HG02623 (cell line): ENCODE results near the gene DPM3.
"Not testable (repeated sequence)": the region's sequence is repeated elsewhere in the genome, so short reads cannot be mapped to it uniquely, and the experiment has no call there.

Experiments used
- ATAC-seq: cut with Tn5 transposase; IDR thresholded peaks from one replicate; pipeline ENCODE4 v1.9.1; 2021; ENCODE audit warnings: moderate library complexity; ENCODE audit not compliant: unreplicated experiment

Gene DPM3

DNA sequence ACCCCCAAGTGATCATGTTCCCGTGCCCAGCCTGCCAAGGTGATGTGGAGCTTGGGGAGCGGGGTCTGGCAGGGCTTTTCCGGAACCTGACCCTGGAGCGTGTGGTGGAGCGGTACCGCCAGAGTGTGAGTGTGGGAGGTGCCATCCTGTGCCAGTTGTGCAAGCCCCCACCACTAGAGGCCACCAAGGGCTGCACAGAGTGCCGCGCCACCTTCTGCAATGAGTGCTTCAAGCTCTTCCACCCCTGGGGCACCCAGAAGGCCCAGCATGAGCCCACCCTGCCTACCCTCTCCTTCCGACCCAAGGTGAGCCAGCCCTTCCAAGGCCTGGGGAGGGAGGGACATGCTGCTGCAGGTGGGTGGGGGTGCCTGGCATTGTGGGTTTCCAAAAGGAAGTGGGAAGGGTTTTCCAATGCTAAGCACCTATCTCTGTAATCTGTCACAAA lies 35.6 kb upstream of the DPM3 start:
- ATAC-seq: no peak

DNA sequence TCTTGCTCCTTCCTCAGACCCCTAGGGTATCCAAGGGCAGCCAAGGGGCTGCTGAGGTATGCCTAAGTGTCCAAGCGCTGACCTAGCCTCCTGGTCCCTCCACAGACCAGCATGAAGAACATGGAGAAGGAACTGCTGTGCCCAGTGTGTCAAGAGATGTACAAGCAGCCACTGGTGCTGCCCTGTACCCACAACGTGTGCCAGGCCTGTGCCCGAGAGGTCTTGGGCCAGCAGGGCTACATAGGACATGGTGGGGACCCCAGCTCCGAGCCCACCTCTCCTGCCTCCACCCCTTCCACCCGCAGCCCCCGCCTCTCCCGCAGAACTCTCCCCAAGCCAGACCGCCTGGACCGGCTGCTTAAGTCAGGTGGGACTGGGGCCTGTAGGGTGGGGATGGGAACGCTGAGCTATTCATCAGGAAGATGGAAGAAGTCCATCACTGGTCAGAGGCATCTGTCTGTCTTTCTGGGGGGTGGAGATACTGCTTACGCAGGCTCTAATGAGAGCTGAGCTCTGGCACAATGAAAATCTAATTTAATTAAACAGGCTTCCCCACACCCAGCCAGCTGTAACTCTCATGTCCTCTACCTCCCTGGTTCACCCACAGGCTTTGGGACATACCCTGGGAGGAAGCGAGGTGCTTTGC lies 35.1 kb upstream of the DPM3 start:
- no peak for ATAC-seq

DNA sequence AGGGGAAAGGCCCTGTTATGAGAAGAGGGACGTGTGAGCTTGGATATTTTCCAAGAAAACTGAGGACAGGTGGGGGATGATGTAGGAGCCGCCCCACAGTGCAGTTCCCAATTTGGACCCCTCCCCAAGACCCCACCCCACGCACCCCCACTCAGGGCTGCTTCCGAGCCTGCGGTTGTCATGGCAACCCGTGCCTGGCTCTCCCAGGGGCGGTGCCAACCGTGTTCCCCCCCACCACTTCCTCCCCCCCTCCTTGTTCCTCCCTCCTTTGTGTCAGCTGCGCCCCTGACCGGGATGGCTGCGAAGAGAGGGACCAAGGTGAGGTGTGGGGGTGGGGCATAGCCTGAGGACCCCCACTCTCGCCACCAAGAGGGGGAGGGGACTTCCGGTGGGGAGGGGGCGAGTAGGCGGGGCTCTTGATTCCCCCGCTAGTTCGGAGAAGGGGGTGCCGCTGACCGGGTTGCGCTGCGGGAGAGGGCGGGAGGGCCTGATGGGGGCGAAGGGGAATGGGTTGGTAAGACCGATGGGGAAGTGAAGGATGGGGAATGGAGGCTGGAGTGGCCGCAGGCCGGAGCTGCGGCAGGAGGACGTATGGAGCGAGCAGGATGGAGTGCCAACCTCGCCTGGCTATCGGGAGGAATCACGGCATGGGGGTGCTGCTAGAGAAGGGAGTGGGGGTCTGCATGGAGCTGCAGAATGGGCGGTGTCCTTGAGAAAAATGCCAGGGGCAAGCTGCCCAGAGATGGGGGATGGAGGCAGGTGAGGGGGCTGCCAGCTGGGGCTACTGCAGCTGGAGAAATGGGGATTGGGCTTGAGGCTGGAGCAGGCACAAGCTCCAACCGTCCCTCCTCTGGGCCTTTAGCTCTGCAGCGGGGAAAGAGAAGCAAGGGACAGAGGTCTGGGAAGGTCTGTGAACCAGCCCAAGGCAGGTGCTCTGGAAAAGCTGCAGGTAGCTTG lies 34.3 kb upstream of the DPM3 start:
- no peak for ATAC-seq

DNA sequence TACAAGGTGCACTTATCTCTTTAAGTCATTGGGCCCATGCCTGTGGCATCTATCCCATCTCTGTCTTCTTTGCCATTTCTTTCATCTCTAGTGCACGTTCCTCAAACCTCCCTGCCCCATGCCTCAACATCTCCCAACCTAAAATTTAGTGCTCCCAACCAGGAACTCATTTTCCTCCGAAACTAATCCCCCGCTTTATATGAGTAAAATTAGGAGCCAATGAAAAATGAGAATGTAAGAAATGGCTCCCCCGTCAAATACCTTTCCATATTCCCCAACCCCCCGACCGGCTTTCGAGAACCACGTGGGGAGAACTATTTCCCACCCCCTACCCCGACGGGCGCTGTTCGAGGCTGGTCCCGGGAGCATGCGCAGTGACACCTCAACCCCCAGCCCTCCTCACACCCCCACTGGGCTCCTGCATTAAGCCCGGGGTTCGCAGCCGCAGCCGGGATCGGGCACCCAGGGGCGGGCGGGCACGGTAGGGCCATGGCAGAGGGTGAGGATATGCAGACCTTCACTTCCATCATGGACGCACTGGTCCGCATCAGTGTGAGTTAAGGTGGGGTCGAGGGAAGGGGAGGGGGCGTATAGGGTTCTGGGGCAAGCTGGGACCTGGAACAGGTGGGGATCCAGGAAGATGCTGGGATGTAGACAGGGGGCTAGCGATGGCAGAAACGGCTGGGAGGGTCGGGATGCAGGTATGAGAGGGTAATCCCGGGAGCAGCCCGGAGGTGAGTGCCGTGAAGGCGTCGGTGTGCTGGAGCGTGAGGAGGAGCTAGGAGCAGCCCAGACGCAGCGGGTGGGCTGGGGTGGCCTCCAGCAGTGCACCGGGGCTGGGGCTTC lies 33.4 kb upstream of the DPM3 start, which contains the start of gene TRIM46:
TRIM46 (plus strand) TSS at position 372 of the 846 bp plus-strand sequence; CDS start at position 490, 118 bp downstream.
- ATAC-seq: peak; percentile 3

DNA sequence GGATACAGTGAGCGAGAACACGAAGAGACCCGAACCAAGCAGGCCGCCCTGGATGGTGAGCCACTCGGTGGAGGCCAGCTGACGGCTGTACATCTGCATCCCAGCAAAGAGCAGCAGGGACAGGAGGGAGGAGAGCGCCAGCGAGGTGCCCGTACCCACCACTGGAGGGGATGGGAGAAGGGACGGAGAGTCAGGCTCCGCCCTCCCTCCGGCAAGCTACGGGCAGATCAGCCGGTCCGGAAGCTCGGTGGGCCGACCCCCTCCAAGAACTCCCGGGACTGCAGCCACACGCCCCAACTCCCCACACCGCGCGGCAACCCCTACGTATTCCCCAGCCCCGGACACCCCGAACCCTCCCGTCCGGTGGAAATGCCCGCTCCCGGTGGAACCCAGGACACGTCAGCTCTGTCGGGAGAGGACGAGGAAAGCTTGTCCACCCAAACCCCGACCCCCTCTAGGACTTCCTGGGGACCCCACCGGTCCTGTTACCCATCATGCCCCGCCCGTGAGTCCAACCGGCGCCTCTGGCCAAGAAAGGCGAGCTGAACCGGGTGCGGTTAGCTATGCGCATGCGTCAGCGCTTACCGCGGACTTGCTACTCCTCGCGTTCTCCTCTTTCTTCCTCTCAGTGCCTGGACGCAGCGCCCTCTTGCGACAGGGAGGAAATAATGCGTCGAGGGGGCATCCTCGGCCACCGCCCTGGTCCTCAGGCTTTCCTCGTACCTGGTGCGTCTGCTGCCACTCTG lies 32.6 kb upstream of the DPM3 start, which contains the start of gene KRTCAP2:
KRTCAP2 (minus strand) TSS at position 573 of the 746 bp plus-strand sequence; CDS start at position 493, 80 bp downstream.
- peak; percentile 66 for ATAC-seq

DNA sequence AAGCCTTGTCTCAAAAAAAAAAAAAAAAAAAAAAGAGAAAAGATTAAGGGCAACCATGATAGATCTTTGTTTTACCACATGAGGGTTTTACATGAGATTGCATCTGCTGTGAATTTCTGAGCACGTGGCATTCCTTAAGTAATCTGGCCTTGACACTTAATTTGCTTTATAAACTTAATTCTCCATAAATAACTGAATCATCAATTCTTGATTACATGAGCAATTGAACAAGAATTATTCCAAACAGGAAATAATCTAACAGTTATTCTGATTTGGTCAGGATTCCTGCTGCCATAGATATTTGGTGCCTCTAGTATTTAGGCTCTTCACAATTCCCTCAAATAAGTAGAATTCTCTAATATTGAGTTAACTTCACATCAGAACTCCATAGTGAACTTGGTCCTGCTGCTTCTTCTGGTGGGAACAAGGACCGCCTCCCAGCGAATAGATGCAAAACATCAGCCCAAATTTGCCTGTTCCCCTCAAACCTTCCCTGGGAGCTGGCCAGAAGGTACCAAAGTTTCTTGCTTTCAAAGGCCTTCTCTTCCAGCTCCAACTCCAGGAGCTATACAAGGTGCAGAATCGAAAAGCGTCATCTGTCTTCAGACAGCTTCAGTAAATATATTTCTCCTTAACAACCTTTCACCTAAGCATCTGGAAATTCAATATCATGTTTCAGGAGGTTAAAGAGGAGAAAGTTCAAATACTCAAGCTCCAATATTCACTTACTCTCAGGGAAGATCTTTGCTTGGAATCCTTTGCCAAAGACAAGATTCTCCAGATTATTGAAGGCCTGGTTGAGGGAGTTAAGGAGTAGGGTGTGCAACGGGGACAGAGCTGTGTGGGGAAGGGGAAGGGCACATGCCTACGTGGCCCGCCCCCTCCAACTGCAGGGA lies 31.8 kb upstream of the DPM3 start:
- no peak for ATAC-seq

DNA sequence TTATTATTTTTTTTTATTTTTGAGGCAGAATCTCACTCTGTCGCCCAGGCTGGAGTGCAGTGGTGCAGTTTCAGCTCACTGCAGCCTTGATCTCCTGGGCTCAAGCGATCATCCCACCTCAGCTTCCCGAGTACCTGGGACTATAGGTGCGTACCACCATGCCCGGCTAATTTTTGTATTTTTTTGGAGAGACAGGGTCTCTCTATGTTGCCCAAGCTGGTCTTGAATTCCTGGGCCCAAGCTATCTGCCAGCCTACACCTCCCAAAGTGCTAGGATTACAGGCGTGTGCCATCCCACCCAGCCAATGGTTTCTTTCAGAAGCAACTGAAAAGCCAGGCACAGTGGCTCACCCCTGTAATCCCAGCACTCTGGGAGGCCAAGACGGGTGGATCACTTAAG lies 30.5 kb upstream of the DPM3 start:
- ATAC-seq: no peak

DNA sequence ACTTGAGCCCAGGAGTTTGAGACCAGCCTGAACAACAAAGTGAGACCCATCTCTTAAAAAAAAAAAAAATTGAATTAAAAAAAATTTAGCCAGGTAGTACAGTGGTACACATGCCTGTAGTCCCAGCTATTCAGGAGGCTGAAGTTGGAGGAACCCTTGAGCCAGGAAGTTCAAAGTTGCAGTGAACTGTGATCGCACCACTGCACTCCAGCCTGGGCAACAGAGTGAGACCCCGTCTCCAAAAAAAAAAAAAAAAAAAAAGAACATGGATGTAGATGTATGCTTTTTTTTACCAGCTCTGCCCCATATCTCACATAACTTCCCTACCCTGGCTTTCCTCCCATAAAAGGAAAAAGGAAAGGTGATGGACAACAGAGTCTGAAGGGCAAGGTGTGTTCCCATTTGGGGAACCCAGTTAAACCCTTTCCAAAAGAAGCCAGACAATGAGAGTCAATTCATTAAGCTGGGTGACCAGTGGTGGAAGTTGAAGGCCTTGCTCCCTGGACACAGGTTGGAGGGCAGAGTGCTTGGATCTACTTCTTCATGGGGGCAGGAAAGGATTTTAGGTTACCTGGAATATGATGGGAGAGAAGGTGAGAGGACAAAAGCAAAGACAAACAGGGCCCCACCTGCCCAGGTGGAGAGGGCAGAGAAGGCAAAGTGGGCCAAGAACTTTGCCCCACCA lies 29.9 kb upstream of the DPM3 start:
- ATAC-seq: no peak

DNA sequence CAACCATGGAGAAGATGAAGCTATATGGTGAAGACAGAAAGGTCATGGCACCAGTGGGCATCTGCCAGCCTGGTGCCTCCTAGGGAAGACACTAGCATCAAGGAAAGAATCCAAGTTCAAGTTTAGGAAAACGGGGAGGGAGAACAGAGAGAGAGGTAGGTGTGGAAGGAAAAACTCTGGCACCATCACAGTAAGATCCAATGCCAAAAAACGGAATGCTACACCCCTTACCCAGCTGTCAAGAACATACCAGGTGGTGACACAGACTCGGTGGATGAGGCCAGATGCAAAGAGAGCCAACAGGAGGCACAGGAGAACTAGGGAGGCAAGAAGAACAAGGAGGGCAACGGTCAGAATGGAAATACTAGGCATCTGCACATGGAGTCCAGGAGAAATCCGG lies 29.2 kb upstream of the DPM3 start:
- no peak for ATAC-seq

DNA sequence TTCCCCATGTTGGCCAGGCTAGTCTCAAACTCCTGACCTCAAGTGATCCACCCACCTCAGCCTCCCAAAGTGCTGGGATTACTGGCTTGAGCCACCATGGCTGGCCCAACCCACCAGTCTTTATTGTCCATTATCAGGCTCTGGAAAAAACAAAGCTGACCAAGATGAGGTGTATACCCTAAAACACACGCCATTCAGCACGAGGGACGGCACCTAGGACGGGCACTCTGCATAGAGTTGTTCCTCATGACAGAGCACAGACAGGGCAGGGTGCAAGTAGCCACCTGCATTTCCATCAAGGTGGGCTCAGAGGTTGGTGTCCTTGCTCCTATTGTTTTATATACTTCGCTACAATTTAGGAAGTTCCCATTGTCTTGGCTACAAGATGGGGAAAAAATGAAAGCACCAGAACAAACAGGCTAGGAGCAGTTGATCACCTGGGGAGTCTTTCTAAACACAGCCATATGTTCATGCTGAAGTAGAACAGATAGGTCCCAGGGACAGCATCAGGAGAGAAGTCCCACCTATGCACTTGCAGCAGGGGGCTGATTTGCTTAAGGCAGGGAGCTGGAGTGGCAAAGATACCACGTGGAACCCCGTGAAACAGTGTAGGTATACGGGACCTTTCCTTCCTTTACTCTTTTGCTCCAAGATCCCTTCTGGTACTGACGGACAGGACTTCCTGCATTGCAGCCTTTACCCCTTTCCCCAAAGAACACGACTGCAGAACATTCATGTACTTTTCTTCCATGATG lies 28.3 kb upstream of the DPM3 start:
- no peak for ATAC-seq

DNA sequence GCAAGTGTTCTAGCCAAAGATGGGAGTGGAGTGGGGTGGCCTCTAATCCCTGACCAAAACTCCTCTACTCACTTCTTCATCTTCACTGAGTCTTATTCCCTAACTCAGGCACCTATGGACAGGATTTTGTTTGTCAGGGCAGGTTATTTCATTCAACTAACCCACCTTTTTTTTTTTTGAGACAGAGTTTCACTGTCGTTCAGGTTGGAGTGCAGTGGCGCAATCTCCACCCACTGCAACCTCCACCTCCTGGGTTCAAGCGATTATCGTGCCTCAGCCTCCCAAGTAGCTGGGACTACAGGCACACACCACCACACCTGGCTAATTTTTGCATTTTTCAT lies 27.7 kb upstream of the DPM3 start:
- ATAC-seq: not testable (repeated sequence)

DNA sequence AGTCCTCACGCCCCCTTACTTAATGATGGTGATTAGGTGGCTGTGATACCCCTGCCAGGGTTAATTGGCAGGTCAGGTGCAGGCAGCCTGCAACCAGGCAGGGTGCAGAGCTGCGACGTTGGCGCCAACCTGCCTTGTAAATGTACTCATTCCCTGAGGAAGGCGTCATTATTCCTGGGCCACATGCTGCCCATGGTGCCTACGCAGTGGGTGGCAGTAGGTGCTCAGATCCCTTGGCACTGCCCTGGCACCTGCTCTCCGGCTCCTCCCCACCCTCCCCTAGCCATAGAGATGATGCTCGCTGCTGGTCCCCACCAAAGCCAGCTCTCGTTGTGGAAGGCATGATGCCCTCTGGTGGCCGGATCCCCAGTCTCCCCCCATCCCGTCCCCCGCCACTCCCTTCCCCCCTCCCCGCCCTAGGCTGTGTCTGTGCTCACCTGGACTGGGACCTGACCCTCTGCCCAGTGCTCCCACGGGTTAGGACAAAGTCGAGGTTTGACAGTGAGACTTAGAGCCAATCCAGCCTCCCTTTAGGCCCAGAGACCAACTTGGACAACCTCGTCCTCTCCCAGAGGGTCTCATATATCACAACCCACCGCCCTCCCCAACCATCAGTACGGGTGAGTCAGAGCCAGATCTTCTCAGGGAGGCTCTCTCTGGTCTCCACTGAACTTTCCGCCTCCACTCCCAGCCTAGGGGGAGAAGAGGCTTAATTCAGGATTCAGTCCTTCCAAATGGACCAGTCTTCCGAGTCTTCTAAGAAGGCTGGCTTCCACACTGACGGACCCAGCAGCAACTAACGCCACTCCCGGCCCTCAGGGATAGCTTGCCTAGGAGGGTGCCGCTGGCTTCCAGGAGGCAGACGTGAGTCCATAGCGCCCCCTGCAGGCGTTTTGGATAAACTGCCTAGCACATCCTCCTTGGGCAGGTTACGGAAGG lies 27.1 kb upstream of the DPM3 start:
- no peak for ATAC-seq

DNA sequence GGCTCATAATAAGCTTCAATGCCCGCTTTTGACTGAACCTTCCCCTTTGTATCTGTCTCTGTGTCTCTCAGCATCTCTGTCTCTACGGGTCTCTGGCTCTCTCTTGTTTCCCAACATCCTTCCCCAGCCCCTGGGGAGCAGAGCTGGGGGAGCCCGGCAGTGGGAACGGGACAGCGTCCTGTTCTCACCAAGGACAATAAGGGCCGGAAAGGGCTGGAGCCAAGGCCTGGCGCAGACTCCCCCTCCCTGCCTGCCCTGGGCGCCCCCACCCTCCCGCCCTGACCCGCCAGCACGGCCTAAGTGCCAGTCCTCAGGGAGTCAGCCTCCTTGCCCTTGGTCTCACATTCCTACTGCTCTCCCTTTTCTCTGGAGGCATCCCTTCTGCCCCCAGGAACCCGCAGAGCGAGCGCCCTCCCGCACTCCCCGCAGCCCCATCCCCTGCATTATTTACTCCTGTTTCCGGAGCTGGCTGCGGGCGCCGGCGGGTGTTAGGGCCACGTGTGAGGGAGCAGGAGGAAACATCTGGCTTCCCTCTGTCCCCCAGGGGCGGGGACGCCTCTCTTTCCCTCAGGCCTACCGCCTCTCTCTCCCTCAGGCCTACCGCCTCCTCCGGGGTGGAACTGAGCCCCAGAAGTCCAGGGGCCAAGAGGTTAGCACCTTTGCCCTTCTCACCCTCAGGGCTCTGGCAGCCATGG lies 26.3 kb upstream of the DPM3 start:
- no peak for ATAC-seq

DNA sequence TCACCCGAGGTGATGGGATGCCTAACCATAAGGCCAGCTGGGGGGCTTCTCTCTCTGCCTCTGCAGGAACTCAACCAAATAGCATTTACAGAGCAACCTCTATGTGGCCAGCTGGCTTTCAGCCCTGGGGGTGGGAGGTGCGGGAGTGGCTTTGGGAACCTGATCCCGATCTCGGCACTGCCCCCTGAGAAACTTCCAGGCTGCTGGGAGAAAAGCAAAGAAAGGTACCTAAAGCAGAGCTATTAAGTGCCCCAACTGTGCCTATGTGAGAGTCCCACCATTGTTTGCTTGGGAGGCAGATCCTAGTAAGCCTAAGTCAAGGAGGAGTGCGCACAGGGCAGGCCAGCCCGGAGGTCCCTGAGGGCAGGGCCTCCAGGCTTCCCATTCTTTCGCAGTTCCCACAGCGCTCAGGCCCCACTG lies 25.7 kb upstream of the DPM3 start:
- no peak for ATAC-seq

DNA sequence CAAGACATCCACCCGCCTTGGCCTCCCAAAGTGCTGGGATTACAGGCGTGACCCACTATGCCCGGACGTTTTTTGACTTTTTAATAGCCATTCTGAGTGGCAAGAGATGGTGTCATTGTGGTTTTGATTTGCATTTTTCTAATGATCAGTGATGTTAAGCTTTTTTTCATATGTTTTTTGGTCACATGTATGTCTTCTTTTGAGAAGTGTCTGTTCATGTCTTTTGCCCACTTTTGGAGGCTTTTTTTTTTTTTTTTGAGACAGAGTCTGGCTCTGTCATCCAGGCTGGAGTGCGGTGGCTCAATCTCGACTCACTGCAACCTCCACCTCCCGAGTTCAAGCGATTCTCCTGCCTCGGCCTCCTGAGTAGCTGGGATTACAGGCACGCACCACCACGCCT lies 24.3 kb upstream of the DPM3 start:
- not testable (repeated sequence) for ATAC-seq

DNA sequence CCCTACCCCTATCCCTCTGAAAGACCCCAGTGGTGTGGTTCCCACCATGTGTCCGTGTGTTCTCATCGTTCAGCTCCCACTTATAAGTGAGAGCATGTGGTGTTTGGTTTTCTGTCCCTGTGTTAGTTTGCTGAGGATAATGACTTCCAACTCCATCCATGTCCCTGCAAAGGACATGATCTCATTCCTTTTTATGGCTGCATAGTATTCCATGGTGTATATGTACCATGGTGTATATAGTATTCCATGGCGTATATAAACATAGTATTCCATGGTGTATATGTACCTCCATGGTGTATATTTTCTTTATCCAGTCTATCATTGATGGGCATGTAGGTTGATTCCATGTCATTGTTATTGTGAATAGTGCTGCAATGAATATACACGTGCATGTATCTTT lies 23.5 kb upstream of the DPM3 start:
- ATAC-seq: not testable (repeated sequence)
